DMS 273 treated with DMSO at 0.1 percent for 48 hours (cell line): ENCODE data around the gene DCAKD.
"Not testable (repeated sequence)": the region's sequence is repeated elsewhere in the genome, so short reads cannot be mapped to it uniquely, and the experiment has no call there.

ENCODE experiments used
- DNase-seq: peaks from one replicate; lab custom pipeline; 2025; lab: John Stamatoyannopoulos, UW

Gene DCAKD

DNA sequence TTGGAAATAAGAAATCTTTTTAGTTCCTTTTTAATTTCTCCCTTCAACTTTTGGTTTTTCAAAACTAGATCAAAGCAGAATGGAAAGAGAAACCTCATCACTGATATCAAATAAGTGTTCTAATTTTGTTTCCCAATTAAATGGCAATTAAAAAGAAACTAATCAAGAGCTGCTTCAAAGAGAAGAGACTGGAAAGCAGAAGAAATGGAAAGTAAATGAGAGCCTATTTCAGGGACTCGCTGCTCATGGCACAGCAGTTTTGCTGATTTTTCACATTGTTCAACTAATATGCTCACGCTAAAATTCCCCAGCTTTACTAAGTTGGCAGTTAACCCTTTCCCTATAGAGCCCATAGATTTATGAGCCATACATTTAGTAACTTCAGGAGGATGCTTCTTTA is 16.2 kb upstream of the DCAKD start:
- no peak for DNase-seq

DNA sequence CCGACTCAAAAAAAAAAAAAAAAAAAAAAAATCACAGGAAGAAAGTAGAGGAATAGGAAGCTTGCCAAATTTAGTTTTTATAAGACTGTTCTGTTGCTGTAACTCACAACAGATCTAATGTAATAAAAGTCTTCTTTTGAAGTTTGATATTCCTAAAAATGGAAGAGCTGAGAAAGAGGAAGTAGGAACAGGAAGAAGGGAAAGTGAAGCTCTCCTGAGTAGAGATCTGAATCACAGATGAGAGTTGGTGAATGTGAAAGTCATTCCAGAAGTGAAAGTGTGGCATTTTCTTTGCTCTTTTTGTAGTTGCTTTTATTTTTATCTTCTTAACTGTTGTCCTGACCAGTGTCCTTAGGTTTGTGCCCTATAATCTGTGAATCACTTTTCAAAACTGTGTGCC is 11.8 kb upstream of the DCAKD start:
- no peak for DNase-seq

DNA sequence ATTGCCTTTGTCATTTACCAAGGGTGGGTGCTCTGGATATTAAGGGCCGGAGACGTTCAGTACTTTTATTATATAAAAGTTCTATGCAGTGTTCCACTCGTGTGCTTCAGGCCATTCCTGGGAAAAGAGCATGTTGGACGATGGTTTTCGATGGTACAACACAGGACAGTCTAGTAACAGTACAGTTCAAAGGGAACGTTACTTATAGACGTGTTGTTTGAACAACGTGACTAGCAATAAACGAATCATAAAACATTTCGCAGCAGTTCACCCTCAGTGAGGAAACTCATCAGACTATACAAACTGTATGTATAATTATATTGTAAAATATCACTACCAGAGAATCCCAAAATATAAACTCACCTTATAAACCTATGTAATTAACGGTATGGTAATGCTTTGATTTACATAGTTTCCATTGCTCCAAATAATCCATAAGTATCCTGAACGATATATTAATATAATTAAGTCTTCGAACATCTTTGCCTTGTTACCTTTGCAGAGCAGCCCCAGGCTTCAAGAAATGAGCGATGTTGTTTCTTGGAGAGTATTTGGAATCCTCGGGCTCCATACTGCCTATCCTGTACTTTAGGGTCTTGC is 10.3 kb upstream of the DCAKD start:
- DNase-seq = no peak

DNA sequence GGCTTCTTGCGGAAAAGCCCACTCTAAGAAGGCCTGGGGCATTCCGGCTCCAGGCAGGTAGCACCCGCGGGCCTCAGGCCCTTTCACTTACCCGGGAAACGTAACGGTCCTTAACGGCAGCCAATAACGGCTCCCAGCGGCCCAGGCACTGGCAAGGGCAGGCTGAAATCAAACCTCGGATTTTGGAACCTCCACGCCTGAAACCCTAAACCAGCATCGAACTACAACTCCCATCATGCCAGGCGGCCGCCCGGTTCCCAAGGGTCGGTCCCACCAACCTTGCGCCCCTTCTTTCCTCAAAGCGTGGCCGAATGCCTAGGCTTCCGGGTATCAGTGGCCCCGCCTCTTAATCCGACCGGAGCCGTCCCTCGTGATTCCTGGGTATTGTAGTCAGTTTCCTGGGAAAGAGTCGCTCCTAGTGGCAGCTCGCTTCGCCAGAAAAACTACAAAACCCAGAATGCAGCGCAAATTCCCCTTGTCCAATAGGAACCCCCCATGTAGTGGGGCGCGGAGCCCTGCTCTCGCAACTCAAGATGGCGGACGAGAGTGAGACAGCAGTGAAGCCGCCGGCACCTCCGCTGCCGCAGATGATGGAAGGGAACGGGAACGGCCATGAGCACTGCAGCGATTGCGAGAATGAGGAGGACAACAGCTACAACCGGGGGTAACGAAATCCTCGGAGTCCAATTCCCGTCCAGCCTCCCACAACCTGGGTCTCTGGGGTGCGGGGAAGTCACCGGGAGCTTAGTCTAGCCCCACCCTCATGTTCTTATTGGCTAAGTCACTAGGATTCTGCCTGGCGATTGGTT is 9.6 kb upstream of the DCAKD start, which contains the start of gene NMT1:
Gene NMT1, plus strand, starts transcription at position 521 of the 809 bp plus-strand sequence. Its CDS starts 13 bp downstream, at position 534.
- DNase-seq = peak; percentile 99

DNA sequence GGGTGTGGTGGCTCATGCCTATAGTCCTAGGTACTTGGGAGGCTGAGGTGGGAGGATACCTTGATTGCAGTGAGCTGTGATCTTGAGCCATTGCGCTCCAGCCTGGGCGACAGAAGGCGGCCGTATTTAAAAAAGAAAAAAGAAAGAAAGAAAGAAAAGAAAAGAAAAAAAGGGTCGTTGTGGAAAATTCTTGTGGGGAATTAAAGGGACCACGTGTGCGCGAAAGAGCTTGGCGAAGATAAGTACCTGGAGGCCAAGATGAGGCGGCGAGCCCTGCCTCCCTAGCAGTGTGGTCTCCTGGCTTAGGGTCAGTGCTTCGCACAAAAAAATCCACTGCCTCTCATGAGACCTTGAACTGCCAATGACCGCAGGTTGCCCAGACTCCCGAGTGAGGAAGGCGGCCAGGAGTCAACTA is 9.0 kb upstream of the DCAKD start:
- DNase-seq = no peak

DNA sequence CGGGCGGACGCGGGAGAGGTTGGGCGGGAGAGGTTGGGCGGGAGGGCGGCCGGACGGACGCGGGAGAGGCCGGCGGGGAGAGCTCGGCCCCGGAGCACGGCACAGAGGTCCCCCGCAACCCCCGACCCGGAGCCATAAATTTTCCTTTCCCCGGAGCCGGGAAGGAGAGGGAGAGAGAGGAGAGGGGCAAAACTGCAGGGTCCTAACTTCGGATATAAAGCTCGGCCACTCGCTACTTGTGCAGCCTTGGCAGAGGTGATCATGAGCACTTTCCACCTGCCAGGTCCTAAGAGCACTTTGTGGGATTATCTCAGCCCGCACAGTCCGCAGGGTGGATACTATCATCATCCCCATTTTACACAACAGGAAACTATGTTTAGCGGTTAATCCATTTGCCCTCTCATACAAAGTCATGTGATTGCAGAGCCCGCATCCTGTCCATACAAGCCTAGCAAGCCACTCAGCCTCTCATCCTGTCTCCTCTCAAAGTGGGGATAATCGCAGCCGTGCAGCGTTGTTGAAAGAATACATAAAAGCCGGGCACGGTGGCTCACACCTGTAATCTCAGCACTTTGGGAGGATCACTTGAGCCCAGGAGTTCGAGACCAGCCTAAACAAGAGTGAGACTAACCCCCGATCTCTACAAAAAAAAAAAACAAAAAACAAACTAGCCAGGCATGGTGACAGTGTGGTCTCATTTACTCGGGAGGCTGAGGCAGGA is 780 bp upstream of the DCAKD start:
- DNase-seq = no peak

- not testable (repeated sequence) for DNase-seq
These were observed 254 bp upstream of the DCAKD start for GRCh38 chr17:45051720-45052051.

- DNase-seq = no peak
These were observed 862 bp downstream of the DCAKD start for GRCh38 chr17:45050481-45051059.

DNA sequence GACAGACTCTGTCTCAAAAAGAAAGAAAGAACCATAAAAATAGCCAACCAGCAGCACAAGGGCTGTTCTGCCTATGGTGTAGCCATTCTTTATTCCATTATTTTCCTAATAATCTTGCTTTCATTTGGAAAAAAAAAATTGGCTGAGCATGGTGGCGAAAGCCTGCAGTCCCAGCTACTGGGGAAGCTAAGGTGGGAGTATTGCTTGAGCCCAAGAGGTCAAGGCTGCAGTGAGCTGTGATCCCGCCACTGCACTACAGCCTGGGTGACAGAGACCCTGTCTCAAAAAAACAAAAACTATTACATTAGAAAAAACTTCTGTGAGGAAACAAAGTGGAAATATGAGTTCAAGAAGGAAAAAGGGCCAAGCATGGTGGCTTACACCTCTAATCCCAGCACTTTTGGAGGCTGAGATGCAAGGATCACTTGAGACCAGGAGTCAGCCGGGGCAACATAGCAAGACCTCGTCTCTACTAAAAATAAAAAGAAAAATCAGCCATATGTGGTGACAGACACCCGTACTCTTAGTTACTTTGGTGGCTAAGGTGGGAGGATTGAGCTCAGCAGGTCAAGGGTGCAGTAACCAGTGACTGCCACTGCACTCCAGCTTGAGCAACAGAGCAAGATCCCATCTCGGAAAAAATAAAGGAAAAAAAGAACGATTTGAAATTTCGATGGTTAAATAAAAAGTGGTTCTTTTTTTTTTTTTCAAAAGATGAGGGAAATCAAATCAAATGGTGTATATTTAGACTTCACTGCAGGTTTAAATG is 2.5 kb downstream of the DCAKD start:
- no peak for DNase-seq

GRCh38 chr17:45046537-45047125 is 4.8 kb downstream of the DCAKD start:
- no peak for DNase-seq

GRCh38 chr17:45043813-45044540 is 7.5 kb downstream of the DCAKD start:
- DNase-seq = no peak

GRCh38 chr17:45042346-45043120 is 8.9 kb downstream of the DCAKD start:
- DNase-seq = no peak

DNA sequence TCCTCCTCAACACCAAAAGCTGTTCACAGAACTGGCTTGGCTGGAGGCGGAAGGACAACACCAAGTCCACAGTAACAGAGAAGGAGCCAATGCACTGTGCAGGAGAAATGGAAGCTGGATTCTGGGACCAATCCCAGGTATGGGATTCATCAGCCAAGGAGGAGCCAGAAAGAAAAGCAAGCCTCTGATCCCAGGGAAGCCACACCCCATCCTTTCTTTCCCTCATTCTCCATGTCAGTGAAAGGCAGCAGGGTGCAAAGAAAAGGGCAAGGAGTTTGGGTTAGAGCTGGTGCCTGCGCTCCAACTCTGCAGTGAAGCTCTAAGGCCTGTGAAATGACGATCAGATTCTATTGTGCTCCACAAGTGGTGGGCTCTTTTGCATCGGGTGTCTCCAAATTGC is 11.0 kb downstream of the DCAKD start:
- no peak for DNase-seq

DNA sequence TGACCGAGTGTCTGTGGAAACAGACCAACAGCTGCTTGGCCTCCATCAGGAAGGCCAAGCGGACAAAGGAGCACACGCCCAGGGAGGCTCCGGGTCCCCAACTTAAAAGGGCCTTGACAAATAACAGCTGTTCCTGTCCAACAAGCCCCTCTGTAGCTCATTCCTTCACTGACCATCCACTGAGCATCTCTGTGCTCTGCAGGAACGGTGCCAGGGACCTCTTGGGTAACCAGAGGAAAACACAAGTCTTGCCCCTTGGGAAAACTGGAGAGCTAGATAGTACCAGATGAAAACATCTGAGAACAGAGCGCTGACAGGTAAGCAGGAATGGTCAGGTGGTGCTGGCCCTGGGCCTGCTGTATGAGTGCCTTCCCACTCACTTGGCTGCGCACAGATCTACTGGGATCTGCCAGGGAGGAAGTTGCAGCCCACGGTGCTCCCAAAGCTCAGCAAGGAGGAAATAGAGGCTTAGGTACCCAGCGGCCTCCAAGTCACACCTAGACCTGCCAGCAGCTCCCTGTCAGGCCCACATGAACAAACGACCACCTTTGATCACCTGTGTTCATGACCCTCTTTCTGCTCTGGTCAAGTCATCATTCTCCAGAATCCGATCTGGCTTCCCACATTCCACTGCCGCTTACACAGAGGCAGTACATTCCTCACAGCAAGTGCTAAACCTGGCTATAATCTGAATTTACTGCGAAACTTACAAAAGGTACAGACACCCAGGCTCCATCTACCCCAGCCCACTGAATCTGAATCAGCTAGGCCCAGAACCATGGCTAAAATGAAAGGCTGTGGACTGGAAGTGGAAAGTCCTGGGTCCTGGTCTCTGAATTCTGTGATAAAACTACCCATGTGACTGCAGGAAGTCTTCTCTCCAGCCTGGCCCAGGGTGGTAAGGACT is 12.5 kb downstream of the DCAKD start:
- no peak for DNase-seq

DNA sequence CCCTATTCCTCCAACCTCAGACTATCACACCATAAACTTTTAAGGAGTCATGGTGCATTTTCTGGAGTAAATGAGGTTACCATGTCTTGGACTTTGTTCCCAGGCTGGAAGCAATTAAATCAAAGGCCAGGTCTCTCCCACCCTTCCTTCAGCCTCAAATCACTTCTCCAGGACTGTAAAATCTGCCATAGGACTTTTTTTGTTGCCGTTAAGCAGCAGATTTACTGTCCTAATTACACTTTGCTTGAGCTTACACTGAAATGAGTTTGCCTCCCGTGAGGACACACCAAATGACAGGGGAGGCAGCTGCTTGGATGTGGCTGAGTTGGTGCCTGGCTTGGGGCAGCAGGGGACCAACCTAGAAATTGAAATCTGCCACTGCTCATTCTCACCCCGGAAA is 14.7 kb downstream of the DCAKD start:
- DNase-seq = no peak

- no peak for DNase-seq
These were observed 15.6 kb downstream of the DCAKD start for GRCh38 chr17:45035848-45036247.

DNA sequence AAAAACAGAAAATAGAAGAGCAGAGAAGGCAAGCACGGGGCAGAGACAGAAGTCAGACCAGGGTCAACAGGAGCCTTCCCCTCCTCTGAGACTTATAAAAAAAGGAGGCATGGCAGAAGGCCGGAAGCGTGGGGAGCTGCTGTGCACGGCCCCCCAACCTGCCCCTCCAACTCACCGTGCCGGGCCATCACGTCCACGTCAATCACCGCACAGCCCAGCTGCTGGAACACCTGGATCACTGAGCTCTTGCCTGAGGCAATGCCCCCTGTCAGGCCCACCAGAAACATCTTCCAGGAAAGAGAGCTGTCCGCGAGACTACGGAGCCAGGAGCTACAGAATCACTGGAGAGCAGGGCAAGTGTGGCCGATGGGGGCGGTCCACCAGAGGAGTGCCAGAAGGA is 16.8 kb downstream of the DCAKD start:
- DNase-seq = no peak

- DNase-seq = no peak
These were observed 19.3 kb downstream of the DCAKD start for GRCh38 chr17:45032174-45032541.
